GM18505 (cell line): ENCODE results near the gene CHCHD6.

Experiments used
- ATAC-seq: cut with Tn5 transposase; IDR thresholded peaks from one replicate; pipeline ENCODE4 v1.9.1; 2021; ENCODE audit not compliant: unreplicated experiment
- POLR2A ChIP-seq: IDR thresholded peaks from 4 replicates; pipeline ENCODE4 v1.6.1; 2011; ENCODE audit warnings: borderline replicate concordance; ENCODE audit not compliant: insufficient read depth, insufficient read length; ENCODE audit errors: extremely low read depth

Gene CHCHD6

DNA sequence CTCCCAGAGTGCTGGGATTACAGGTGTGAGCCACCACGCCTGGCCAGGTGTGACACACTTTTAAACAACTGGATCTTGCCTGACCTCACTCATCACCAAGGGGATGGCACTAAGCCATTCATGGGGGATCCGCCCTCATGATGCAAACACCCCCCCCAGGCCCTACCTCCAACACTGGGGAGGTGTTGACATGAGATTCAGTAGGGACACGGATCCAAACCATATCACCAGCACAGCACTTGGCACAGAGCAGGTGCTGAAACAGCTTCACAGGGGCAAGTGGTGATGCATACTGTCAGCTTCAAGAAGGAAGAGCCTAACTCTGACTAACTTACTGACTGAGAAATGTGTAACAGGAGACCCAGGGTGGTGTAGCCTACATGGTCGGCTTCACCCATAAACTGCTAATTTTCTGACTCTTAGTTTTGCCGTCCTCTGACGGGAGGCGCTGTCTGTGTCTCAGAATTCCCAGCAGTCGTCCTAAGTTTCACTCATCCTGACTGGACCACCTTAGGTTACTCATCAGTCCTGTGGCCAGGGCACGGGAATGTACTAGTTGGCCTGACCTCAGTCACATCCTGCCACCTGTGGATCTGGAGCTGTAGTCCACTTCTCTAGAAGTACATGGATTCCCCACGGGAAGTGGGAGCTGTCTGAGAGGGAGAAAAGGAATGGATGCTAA is 197.0 kb downstream of the CHCHD6 start:
- TF ChIP-seq POLR2A = no peak
- ATAC-seq = no peak

GRCh38 chr3:126901631-126902030 is 197.6 kb downstream of the CHCHD6 start:
- no peak for TF ChIP-seq POLR2A
- ATAC-seq = no peak

DNA sequence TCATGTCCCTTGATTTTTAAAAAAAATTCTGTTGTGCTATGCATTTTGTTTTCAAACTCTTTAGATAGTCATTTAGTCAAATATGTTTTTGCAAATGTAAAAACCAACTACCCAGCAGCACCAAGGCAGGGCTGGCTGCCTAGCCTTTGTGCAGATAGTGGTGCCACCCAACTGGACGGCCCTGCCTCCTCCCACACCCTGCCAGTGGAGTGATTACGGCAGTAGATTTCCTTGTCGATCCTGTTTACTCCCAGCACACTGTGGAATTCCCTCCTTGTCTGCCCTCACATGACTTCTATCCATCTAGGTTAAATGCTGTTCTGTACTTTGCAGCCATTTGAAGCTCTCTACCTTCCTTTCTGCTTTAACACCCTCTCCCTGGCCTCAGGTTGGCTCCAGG is 199.5 kb downstream of the CHCHD6 start:
- TF ChIP-seq POLR2A = no peak
- ATAC-seq = no peak

DNA sequence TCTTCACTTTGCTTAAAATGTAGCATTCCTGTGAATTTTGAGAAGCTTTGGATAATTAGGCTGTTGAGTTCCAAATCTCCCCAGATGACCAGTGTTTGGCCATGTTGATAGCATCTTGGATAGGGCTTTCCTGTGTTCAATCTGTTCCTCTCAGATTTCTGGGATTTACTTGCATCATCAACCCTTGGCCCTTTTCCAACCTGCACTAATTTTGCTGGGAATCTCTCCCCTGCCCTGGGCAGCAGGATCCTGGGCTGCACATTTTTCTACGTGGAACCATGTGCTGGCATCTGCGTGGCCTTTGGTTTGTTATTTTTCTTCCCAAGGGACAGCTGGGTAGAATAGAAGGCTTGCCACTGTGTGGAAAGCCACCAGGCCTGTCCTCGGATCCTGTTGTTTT is 203.5 kb downstream of the CHCHD6 start:
- no peak for ATAC-seq
- no peak for TF ChIP-seq POLR2A

DNA sequence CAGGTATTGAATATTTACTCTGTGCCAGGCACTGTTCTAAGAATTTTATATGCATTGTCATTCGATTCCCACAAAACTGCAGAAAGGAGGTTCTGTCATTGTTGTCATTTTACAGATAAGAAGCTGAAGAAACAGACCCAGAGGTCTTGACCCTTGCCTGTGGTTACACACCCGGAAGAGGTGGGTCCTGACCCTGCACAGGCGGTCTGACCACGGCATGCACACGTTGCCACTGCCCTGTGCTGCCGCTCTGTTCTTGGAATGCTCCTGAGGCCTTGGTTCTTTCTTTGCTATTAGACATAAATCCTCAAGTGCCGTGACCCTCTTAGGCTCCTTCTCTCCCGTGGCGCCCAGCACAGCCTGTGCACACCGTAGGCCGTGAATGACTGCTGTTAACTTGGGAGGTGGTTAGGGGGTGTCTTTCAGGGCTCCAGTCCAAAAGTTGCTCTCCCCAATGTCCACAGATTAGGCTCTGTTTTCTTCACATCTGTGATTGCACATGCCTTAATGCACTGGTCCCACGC is 204.8 kb downstream of the CHCHD6 start:
- no peak for ATAC-seq
- no peak for TF ChIP-seq POLR2A

DNA sequence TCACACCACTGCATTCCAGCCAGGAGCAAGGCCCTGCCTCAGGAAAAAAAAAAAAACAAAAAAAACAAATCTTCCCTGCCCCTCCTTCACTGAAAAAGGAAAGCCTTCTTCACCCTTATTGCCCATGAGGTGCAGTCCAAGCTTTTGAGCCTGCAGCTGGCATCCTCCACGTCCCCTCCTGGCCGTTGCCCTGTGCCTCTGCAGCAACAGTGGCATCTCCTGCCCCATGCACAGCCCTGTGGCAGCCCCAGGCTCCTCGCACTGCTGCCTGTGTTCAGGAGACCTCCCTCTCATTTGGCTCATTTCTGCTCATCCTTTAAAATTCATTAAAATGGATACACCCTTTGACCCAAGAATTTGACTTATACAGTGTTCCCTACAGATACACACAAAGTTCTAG is 206.2 kb downstream of the CHCHD6 start:
- TF ChIP-seq POLR2A = no peak
- ATAC-seq = no peak

DNA sequence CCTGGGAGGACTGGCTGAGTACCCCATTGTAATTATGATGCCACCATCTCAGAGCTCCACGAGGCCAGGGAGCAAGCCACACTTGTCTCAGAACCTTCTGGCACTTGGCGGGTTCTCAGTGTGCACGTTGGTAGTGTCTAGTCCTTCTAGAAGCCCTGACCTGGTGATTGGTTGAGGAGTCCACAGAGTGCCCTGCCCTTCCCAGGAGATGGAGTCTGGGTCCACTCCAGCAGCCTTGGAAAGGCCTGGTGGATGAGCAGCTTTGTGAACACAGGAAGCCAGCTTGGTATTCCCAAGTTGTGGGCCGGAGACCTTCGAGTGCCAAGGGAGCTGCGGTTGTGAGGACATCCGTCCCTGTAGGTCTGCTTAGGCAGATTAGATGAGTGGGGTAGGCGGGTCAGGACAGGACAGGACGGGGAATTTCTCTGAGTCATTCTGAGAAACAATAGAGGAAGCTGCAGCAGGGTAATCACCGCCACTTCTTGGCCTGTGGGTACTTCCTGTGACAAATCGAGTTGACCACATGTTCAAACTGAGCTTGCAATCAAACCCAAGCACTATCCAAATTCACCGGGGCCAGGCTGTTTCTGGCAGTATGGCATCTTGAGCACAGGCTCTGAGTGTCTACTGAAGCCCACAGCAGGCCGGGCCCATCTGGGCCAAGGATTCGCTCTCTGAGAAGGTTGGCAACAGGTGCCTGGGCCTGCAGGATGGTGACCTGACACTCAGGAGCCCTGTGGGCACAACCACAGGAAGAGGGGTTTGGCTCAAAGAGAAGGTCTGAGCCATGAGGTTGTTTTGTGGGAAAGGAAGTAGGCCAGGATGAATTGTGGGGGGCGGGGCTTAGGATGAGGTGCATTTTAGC is 207.4 kb downstream of the CHCHD6 start:
- ATAC-seq = peak; percentile 93
- TF ChIP-seq POLR2A = no peak

GRCh38 chr3:126912027-126912422 is 208.0 kb downstream of the CHCHD6 start:
- no peak for ATAC-seq
- no peak for TF ChIP-seq POLR2A

DNA sequence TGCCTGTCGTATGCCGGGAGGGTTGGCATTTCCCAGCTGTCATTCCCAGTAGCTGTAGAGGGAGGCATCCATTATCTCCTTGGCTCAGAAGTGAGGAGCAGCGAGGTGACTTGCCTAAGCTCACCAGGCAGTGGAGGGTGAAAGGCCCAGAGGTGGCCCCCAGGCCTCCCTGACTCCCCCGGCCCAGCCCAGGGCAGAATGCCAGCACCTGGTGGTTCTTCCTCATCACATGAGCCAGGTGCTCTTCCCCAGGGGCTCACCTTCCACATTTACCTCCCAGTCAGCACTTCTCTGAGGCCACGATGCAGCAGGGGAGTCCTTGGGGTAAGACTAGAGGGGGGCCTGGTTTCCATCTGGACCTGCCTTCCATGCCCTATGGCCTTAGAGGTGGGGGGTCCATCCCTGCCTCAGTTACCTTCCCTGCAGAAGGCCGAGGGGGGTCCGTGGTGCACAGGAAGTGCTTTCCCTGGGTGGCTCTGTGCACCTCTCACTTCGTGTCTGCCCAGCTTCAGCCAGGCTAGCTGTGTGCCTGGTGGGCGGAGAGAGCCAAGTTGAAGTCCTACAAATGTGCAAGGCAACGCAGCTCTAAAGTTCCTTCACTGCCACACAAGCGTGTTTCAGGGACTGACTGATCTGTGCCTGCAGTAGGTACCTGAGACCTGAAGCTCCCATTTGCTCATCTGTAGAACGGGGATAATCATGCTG is 208.6 kb downstream of the CHCHD6 start:
- TF ChIP-seq POLR2A = no peak

DNA sequence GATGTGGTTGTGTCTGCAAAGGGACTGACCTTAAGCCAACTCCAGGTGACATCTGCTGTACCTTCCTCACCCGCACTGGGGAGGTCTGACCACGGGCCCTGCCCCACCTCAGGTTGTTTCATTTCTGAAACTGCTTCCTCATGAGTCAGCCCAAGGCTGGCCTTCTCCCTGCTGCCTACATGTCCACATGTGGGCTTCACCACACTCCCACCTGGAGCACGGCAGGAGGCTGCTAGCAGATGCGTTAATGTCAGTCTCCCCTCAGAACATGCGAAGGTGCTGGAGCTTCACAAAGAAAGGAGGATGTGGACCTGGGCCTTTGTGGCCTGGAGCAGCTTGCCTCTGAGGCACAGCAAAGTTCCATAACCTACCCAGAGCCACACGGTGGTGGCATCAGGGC is 209.5 kb downstream of the CHCHD6 start:
- no peak for ATAC-seq
- TF ChIP-seq POLR2A = no peak

More for the DNA sequence above, 208.6 kb downstream of the CHCHD6 start:
- no peak for ATAC-seq

DNA sequence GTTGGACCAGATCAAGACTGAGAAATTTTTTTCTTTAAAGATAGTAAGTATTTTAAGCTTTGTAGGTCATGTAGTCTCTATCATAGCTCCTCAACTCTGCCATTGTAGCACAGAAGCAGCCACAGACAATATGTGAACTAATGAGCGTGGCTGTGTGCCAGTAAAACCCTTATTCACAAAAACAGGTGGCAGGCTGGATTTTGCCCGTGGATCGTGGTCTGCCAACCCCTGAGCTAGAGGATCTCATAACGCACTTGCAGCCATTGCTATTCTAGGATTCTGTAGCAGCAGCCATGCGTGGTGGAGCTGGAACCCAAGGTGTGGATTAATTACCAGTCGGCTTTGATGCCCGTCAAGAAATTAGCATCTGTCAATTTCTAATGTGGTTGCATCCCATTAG is 210.2 kb downstream of the CHCHD6 start:
- no peak for ATAC-seq

GRCh38 chr3:126915015-126915414 is 211.0 kb downstream of the CHCHD6 start:
- no peak for TF ChIP-seq POLR2A
- no peak for ATAC-seq

More for the DNA sequence above, 210.2 kb downstream of the CHCHD6 start:
- TF ChIP-seq POLR2A = no peak

DNA sequence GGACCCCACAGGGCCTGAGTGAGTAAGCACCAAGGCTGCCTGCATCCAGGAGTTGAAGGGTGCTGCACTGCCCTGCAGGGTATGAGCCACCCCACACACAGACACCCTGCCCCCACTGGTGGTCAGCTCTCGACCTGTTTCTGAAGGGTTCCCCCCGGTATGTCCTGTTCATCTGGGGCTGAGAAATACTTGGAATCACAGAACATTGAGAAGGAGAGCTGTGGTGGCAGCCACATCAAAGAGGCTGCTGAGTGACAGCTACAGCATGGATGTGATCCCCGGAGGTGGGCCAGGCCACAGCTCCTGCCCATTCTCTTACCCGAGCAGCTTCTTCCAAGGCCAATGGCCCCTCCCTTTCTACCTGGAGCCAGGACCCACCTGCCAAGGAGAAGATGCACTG is 212.5 kb downstream of the CHCHD6 start:
- no peak for ATAC-seq
- no peak for TF ChIP-seq POLR2A
